Neural crest cell (in vitro differentiated cells): ENCODE results near the gene MORC2. TPM values are rescaled to one million over a fixed set of nuclear protein-coding genes. Genes with fewer than 3 reads are reported as not detected.

Experiments
- DNase-seq: peaks from one replicate; pipeline ENCODE4 v3.0.0; 2021; ENCODE audit warnings: low read depth, mixed read lengths, low spot score
- H3K27ac Mint-ChIP-seq: one replicate; pipeline ENCODE4 v1.8.0; 2021; ENCODE audit warnings: mild to moderate bottlenecking, mixed read lengths; ENCODE audit not compliant: unreplicated experiment
- H3K27me3 Mint-ChIP-seq: 2 replicates; pipeline ENCODE4 v1.8.0; 2021; ENCODE audit warnings: low read depth, mild to moderate bottlenecking, mixed read lengths
- H3K36me3 Mint-ChIP-seq: 2 replicates; pipeline ENCODE4 v1.8.0; 2021; ENCODE audit warnings: low read depth, mild to moderate bottlenecking, mixed read lengths
- H3K4me1 Mint-ChIP-seq: 2 replicates; pipeline ENCODE4 v1.8.0; 2021; ENCODE audit warnings: mixed read lengths
- H3K4me3 Mint-ChIP-seq: one replicate; pipeline ENCODE4 v1.8.0; 2021; ENCODE audit warnings: mild to moderate bottlenecking, mixed read lengths
- H3K9me3 Mint-ChIP-seq: 2 replicates; pipeline ENCODE4 v1.8.0; 2021; ENCODE audit warnings: mixed read lengths
- long read RNA-seq: library from polyadenylated mRNA; unstranded; transcript quantifications from one replicate; pipeline ENCODE4 v2.0.0, GENCODE V29; 2020
- total RNA-seq: library from RNA; stranded (reverse); gene quantifications from 2 replicates; pipeline ENCODE4 v1.2.1, GENCODE V29; 2021
- TF ChIP-seq, protein P1 (sequence below): fragments of 200-600 bp; sonication (generic); conservative IDR thresholded peaks from 2 replicates; pipeline ENCODE4 v1.5.0; 2021; ENCODE audit warnings: antibody characterized with exemption, mild to moderate bottlenecking

Gene MORC2
- 38.8 and 44.2 TPM in 2 replicates for total RNA-seq
- long read RNA-seq, partial matches to known transcripts = 4 of 4 reads
- long read RNA-seq, other reads (novel, unspliced or antisense) = 0 of 4 reads

DNA sequence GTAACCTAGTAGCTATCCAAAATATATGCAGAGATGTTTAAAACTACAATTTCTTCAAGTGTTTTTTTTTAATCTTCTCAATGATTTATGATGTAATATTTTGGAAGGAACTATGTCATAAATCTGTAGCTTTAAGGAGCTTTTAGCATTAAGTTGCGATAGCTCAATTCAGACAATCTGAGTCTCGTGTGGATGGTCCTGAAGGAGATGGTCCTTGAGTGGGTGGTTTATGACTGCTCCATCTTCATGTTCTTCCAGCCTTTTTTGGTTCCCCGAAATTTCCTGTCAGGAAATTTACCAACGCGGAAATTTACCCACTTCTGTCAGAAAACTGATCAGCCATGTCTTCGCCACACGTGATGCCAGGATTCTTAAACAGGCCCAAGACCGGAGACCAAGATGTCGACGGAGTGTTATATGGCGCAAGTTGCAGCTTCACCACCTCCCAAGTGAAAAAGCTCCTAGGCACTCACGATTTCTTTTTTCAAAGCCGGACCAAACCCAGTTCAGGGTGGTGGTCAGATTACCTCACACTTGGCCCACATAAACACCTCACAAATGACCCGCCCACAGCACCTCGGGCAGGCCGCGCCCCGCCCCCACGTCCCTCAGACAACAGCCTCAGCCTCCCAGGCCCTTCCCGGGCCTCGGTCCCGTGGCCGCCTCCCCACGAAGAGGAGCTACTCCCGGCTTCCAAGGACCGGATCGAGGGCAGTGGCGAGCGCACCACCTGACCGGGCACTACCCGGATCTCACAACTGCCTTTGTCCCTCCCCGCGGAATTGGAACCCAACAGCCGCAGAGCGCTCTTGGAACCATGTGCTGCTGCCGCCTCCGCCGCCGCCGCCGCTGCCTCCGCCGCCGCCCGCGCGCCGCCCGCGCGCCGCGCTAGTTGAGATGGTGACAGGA, at the start of gene MORC2:
MORC2 (minus strand) TSS at position 760 of the 909 bp plus-strand sequence. CDS start 885 bp downstream, outside the sequence.
- H3K36me3 Mint-ChIP-seq = peaks cover 85% of the 10 kb centered on the region
- peaks cover 55% of the 10 kb centered on the region for H3K4me1 Mint-ChIP-seq
- DNase-seq = no peak
- H3K27me3 Mint-ChIP-seq = peaks cover 3% of the 10 kb centered on the region
- H3K9me3 Mint-ChIP-seq = peaks cover 40% of the 10 kb centered on the region
- peak within 1 kb of the TSS; percentile 97 for H3K27ac Mint-ChIP-seq
- H3K4me3 Mint-ChIP-seq = peak within 1 kb of the TSS; percentile 98
- TF ChIP-seq, protein P1, sequence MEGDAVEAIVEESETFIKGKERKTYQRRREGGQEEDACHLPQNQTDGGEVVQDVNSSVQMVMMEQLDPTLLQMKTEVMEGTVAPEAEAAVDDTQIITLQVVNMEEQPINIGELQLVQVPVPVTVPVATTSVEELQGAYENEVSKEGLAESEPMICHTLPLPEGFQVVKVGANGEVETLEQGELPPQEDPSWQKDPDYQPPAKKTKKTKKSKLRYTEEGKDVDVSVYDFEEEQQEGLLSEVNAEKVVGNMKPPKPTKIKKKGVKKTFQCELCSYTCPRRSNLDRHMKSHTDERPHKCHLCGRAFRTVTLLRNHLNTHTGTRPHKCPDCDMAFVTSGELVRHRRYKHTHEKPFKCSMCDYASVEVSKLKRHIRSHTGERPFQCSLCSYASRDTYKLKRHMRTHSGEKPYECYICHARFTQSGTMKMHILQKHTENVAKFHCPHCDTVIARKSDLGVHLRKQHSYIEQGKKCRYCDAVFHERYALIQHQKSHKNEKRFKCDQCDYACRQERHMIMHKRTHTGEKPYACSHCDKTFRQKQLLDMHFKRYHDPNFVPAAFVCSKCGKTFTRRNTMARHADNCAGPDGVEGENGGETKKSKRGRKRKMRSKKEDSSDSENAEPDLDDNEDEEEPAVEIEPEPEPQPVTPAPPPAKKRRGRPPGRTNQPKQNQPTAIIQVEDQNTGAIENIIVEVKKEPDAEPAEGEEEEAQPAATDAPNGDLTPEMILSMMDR = no peak

DNA sequence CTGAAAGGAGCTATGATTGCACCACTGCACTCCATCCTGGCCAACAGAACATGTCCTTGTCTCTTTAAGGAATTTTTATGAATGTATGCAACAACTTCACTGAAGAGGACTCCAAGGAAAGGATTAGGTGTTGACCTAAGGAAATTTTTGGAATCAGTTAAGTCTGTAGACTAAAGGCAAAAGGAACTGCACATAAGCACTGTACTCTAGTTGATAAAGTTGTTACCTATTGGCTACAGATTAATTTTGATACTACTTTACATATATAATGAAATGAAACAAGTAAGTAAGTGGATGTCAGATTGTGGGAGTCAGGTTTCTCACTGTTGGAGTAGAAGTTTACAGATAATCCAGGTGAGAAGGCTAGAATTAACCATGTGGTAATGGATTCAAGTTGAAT, 37.0 kb upstream of the MORC2 start:
- no peak overlapping the region for H3K4me3 Mint-ChIP-seq
- peaks cover 8% of the 10 kb centered on the region for H3K9me3 Mint-ChIP-seq
- no peaks in the 10 kb centered on the region for H3K36me3 Mint-ChIP-seq
- no peak overlapping the region for H3K27ac Mint-ChIP-seq
- TF ChIP-seq, protein P1 = no peak
- no peak for DNase-seq
- H3K4me1 Mint-ChIP-seq = no peaks in the 10 kb centered on the region
- H3K27me3 Mint-ChIP-seq = no peaks in the 10 kb centered on the region

DNA sequence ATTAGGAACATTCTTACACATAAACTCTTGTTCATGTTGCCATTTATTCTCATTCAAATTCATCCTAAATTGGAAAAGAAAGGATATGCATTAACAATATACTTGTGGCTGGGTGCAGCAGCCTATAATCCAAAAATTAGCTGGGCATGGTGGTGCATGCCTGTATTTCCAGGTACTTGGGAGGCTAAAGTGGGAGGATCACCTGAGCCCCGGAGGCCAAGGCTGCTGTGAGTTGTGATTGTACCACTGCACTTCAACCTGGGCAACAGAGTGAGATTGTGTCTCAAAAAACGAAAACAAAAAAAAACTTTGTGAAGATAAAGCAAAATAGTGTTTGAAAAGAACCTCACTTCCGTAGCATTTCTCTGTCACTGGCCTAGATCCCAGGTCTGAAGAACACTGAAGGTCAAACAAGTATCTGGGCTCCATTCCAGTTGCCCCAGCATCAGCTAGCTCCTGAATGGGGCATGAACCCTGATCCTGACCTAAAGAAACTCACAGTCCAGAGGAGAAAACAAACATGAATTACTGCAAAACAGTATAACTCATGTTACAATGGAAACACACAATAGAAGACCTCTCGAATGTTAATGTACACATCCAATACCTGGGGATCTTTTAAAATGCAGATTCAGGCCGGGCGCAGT, 32.7 kb upstream of the MORC2 start:
- H3K36me3 Mint-ChIP-seq = no peaks in the 10 kb centered on the region
- TF ChIP-seq, protein P1 = no peak
- no peak for DNase-seq
- peaks cover 2% of the 10 kb centered on the region for H3K4me1 Mint-ChIP-seq
- peaks cover 6% of the 10 kb centered on the region for H3K9me3 Mint-ChIP-seq
- H3K27me3 Mint-ChIP-seq = no peaks in the 10 kb centered on the region
- H3K27ac Mint-ChIP-seq = no peak overlapping the region
- H3K4me3 Mint-ChIP-seq = no peak overlapping the region

DNA sequence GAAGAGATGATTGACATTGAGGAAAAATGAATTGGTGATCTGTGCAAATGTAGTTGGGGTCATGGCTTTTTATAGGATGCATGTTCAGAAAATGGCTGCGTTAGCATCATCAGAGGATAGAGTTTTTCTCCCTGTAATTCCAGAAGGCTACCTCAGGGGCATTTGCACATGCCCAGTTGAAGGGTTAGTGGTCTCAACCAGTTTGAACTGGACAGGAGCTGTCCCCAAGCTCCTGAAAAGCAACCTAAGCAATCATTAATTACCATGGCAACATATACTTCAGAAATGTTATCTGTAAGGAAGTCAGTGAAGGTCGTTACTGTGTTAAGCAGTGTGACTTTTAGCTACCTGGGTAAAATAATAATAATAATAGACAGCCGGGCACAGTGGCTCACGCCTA, 29.8 kb upstream of the MORC2 start:
- TF ChIP-seq, protein P1 = no peak
- peak overlapping the region; percentile 38 for H3K27ac Mint-ChIP-seq
- H3K4me3 Mint-ChIP-seq = no peak overlapping the region
- no peak for DNase-seq
- H3K4me1 Mint-ChIP-seq = peaks cover 6% of the 10 kb centered on the region
- peaks cover 6% of the 10 kb centered on the region for H3K9me3 Mint-ChIP-seq
- no peaks in the 10 kb centered on the region for H3K36me3 Mint-ChIP-seq
- H3K27me3 Mint-ChIP-seq = no peaks in the 10 kb centered on the region

DNA sequence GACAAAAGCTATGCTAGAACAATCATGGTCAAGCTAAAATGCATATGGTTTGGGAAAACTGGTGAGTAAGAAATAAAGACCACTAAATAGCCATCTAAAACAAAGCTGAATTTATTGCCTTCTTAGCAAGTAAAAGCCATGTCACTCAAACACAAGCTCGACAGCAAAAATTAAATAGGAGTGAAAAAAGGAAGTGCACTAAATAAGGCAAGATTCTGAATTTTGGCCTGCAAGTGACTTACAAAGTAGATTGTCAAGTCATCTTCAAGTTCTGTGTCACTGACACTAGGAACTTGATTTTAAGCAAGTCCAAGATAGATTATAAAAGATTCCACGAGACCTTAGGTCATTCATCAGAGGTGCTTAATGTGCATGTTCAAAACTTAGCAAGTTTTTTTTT, 27.9 kb upstream of the MORC2 start:
- Mint-ChIP-seq H3K27me3 (no peaks in the 10 kb centered on the region), H3K4me1 (peaks cover 6% of the 10 kb centered on the region), H3K4me3 (no peak overlapping the region), H3K36me3 (no peaks in the 10 kb centered on the region), H3K27ac (no peak overlapping the region), H3K9me3 (peaks cover 10% of the 10 kb centered on the region)
- no peak for DNase-seq
- TF ChIP-seq, protein P1 = no peak
